GM18861 (cell line): ENCODE measurements around the gene SYNPO2.
A peak's percentile ranks its signal among the peaks of the same experiment; 100 is the strongest.

Experiments
- ATAC-seq: cut with Tn5 transposase; IDR thresholded peaks from one replicate; pipeline ENCODE4 v1.9.1; 2021; ENCODE audit not compliant: unreplicated experiment

SYNPO2 gene

DNA sequence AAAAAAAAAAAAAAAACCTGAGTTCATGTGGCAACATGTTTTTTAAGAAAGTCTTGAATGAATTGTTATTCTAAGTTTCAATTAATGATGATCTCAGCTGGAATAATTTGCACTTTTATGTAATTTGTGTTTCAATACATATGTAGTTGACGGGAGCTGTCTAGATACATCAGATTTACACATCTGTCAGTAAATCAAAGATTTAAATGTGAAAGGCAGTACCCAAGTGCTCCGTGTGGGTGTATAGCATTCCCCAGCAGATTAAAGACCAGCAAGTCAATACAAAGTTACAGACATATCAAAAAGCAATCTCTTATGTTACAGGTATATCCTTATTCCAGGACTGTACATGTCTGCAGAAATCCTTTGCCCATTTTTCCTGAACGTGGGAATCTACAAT is 35.2 kb downstream of the SYNPO2 start:
- ATAC-seq, result no peak

DNA sequence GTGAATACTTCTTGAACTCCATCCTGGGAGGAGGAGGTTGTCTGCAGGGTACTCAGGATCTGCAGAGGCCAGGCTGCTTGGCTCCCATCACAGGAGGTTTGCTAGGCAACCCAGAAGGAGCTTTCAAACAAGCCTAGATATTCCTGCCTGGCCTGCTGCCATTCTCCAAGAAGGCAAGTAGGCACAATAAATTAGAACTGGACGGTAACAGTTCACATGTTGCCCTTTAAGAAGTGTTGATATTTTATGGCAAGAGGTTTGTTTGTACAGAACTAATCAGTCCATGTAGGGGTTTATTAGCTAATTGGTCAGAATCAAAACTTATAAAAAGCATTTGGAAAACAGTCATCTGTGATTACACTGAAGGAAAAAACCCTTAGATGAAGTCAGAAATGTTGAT is 39.3 kb downstream of the SYNPO2 start:
- ATAC-seq, result no peak

DNA sequence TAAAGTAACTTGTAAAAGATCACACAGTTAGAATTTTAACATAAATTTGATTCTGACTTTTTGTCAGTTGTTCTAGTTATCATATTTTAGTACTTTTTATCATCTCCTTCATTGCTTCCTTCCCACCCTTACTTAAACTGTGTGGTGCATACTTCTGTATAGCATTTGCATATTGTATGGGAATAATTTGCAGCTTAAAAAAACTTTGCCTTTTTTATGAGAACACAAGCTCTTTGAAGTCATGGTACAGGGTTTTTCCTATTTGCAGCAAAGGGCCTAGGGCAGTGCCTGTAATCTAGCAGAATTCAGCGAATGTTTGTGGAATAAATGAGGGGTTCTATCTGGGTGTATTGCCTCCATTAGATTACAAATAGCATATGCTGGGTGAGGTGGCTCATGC is 41.6 kb downstream of the SYNPO2 start:
- no peak for ATAC-seq

DNA sequence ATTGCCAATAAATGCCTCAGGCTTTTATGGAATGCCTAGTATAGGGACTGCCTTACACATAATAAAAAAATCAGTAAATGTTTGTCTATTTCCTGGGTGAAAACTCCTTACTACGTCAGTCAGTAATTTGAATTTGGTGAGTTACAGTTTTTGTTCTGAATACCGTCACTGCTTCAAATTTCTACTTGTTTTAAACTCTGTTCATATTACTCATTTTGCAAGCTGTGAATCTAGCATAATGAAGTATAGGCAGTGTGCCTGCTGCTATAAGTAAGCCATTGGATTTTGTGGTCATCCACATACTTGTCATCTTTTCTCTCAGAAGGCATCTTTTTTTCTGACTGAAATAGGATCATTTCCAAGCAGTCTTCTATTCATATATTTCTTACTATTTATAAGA is 43.1 kb downstream of the SYNPO2 start:
- ATAC-seq, result no peak

DNA sequence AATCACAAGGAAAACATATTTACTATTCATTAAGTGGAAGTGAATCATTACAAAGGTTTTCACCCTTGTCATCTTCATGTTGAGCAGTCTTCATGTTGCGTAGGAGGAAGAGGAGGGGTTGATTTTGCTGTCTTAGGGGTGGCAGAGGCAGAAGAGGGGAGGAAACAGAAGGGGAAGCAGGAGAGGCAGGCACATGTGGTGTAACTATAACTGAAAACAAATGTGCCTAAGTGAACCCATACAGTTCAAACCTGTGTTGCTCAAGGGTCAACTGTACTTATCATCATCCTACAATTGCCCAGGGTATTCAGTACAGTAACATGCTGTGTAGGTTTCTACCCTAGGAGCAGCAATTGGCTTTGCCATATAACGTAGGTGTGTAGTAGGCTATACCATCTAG is 47.2 kb downstream of the SYNPO2 start:
- ATAC-seq, result no peak

DNA sequence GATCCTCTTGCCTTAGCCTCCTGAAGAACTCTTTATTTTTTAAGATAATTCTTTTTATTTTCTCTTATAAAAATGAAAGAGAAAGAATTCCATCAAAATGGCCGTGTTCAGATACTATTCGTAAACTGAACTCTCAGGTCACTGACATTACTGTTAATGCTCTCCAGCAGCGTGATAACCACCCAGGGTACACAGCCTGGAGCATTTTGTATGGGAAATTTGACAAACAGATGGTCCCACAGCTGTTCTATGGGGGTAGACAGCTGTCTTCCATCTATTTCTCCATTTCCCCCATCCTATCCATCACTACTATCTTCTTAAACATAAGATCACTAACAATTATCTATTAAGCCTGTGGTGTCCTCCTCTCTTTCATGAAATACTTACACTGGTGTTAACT is 47.8 kb downstream of the SYNPO2 start:
- ATAC-seq, result no peak

DNA sequence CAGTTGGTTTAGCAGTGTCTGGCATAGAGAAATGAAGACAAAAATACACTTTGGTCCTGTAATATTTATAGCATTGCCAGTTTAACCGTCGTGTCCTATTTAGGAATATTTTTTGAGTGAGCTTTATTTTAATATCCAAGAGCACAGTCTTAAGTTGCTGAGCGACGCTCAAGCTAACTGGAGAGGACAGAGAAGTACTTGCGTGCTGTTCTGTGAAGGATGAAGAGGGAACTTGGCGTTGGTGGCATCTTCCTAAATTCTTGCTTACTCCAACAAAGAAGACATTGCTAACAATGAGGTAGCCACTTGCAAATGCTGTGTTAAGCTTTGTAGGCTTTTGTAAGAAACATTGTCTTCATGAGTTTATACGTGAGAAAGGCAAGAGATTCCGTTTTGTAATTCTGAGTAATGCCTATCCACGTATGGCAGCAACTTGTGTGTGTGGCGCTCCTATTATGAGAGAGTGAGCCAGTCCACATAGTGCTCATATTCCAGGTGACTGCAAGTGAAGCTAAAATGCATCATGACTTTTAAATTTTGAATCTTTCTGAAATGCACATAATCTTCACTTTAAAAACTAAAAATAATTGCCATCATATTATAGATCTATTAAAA is 50.6 kb downstream of the SYNPO2 start:
- no peak for ATAC-seq

DNA sequence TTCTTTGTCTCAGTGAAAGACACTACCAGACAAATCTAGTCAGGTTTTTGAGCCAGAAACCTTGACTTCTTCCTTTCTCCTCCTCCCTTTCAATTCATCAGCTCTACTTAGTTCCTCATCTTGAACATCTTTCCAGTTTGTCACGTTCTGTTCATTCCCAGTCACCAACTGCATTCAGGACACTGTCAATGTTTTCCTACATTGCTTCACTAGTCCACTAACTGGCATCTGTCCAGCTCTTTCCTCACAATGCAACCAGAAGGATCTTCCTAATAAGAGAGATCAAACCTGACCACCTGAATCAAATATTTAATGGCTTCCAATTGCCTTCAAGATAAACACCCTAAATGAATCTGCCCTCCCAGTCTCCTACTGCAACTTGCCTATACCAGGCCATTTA is 52.5 kb downstream of the SYNPO2 start:
- no peak for ATAC-seq

DNA sequence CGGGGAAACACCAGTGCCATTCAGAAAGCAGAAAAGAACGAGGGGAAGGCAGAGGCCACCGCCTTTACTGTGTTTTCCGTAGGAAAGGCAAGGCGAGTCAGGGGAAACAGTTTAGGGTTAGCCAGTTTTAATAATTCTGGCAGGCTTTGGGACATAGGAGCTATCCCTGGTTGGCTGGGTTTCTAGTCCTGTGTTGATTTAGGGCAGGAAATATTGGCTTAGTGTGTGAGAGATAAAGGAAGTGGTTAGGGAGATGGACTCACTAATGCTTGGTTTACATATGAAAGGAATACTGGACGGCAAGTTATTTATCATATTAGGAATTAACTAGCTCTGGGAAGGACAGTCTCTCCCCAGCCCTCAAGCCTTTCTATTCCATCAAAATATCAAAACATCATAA is 53.1 kb downstream of the SYNPO2 start:
- no peak for ATAC-seq

DNA sequence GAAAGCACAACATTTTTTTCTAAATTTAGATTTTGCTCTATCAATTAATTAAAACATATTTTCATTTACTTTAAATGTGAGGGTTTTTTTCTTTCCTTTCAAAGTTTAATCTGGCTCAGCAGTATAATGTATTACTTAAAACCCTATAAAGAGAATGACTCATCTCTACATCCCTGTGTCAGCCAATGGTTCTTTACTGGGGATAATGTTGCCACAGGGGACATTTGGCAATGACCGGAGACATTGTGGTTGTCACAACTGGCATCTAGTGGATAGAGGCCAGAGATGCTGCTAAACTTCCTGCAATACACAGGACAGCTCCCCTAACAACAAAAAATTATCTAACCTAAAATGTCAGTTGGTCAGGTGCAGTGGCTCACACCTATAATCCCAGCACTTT is 53.8 kb downstream of the SYNPO2 start:
- ATAC-seq, result no peak

DNA sequence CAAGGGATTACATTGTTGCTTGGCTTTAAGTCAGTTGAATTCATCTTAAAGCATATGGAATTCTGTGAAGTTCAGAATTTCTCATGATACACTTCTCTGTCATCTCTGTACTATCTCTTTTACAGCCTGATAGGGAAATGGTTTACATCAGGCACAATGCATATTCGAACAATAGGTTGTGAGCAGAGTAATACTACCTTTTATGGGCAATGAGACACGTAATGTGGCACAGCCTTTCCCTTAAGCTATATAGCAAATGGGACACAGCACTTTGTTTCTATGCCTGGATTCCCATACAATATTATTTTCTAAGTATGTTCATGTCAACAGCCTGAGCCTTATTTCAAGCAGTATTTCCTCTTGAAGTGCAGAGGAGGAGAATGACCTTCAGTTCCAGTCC is 58.4 kb downstream of the SYNPO2 start:
- no peak for ATAC-seq

DNA sequence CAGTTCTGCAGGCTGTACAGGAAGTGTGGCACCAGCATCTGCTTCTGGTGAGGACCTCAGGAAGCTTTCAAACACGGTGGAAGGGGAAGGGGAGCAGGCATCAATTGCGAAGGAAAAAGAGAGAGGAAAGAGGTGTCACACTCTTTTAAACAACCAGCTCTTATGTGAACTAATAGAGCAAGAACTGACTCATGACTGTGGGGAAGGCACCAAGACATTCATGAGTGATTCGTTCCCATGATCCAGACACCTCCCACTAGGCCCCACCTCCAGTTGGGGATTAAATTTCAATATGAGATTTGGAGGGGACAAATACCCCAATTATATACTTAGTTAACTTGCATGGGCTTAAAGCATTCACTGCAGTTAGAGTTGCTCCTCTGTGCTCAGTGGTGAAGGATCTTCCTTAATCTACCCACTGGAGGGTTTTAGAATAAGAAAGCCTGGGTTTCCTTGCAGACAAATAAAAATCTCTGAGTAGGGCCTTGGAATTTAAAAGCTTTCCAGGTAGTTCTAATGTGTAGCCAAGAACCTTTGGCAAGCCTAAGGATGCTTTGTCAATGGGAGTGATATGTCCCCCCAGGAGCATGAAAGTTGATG is 60.0 kb downstream of the SYNPO2 start:
- no peak for ATAC-seq

DNA sequence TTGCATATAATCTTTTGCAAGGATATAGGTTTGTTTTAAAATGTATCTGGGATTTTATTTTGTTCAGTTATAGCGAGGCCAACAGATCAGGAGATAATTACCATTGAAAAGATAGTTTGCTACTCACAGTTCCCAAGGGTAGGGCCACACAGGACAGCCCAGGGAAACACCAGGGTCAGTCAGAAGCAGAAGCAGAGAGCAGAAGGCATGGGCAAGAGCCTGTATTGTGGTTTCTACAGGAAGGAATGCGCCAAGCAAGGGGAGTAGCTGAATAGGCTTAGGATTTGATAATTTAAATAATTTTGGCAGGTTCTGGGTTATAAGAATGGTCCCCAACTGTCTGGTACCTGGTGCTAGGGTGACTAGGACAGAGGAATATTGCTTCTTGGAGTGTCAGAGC is 61.6 kb downstream of the SYNPO2 start:
- no peak for ATAC-seq

DNA sequence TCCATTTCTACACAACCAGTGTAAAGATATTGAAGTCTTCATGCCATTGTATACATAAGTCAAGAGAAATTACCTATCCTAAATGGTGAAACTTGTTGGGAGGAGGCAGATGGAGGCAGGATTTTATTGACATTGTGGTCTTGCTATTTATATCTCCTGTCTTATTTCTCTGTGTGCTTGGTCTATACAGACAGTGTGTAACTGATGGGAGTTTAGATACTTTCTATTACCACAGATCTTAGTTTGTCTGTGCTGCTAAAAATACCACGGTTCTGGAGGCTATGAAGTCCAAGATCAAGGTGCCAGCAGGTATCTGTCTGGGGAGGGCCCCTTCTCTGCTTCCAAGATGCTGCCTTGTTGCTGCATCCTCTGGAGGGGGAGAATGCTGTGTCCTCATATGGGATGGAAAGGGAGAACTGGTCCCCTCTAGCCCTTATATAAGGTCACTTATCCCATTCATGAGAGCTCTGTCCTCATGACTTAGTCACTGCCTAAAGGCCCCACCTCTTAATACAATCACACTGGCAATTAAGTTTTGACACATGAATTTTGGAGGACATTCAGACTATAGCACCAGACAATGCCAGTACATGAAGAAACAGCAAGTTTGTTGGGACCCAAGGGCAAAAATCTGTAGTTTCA is 62.4 kb downstream of the SYNPO2 start:
- no peak for ATAC-seq

DNA sequence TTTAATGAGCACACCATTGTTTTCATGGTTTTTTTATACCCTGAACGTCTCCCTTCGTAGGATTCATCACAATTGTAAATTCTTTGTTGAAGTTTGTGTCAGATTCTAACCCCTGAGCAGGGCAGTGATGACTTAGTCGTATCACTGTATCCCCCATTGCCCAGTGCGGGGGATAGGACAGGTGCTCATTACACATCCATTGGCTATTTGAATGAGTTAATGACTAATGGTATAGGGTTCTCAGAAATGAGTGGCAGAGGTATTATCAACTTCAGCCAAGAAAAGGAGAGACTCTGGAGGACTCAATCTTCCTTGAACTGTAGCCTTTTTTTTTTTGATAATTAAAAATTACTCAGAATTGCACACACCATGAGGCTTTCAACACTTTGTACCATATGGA is 64.6 kb downstream of the SYNPO2 start:
- ATAC-seq, result no peak

DNA sequence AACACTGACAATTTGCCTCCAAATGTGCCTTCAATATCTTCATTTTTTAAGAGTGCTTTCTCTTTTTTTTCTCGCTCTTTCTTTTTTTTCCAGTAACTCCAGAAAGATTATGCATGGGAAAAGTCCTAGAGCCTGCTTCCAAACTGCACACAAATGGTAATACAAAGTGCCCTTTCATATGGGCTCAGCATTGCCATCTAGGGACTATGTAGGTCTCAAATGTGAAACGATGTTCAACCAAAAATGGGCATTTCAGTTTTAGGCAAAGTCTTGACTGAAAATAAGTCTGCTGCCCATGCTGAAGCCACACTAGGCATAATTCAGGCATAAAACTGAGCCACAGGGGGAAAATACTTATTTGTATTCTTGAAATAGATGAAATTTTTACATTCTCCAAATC is 65.6 kb downstream of the SYNPO2 start:
- no peak for ATAC-seq

DNA sequence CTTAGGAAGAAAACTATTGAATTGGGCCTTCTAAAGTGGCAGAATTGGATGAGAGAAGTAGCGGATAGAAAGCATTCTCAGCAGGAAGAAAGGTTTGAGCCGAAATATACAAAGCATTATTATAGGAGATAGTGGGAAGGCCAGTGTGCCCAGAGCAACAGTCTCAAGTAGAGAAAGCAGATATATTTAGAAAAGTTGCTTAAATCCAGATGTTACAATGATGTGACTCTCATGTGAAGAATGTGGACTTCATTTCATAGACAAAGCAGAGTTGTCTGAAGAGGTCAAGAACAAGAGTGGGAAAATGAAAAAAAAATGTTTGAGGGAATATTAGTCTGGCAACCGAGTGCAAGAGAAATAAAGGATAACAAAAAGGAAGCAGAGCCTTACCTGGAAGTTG is 66.9 kb downstream of the SYNPO2 start:
- ATAC-seq, result no peak

DNA sequence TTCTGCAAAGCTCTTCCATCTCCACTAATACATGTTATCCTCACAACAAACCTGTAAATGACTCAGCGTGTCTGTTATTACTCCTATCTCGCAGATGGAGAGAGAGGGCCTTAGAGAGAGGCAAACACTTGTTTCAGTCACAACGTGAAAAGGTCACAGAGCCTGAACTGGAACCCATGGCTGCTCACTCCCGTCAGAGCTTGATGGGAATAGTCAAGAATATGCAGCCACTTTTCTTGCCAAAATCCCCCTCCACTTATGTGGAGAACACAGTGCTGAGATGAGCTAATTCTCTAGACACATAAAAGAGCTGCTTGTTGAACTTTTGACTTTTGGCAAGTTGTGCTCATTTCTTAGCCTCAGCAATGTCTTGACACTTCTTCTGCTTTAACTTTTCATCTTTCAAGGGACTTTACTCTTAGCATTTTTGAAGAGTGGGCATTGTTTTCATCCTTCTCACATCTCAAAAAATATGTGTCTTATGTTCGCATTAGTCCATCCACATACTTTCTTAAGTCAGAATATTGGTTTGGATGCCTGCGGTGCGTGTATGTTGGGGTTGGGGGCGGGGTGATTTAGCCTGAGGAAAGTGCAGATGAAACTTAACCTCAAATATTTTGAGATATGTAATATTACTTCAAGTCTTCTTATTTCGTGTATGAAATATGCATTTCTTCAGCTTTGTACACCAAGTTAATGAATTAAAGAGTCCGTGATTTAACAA is 69.2 kb downstream of the SYNPO2 start:
- no peak for ATAC-seq

DNA sequence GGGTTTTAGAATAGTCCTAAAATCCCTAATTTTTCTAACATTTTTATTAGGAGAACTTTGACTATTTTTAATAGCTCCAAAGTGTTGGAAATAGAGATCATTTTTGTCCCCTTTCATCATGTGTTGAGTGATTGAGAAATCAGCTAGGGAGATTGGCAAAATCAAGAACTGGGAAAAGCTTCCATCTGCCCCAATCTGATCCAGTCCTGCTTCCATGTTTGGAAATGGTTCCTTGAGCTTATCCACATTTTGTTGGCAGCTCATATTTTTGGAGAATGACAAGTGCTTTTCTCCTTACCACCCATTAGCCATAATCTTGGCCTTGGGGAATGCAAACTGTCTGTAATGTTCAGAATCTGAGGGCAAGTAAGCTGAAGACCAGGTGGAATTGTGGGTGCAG is 73.9 kb downstream of the SYNPO2 start:
- ATAC-seq, result no peak

DNA sequence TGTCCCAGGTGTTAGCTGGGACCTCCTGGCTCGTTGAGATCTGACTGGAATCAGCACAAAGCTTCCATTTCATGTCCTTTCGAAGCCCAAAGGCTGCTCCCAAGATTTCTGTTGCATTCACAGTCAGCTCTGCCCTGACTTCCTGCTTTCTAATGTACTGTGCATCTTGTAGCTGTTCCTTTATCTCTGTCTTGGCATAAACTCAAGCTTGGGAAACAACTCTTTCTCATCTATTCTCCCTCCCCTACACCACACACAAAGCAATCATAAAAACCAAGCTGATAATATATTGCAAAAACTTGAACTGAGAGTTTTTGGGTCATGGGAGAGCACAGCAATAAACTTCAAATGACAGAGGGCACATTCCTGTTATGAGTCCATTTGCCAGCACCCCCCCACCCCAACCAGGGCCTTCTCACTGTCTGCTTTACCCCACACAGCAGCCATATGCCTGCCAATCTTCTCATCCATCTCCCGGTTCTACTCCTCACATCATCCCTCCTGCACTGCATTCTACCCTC is 76.3 kb downstream of the SYNPO2 start:
- no peak for ATAC-seq

DNA sequence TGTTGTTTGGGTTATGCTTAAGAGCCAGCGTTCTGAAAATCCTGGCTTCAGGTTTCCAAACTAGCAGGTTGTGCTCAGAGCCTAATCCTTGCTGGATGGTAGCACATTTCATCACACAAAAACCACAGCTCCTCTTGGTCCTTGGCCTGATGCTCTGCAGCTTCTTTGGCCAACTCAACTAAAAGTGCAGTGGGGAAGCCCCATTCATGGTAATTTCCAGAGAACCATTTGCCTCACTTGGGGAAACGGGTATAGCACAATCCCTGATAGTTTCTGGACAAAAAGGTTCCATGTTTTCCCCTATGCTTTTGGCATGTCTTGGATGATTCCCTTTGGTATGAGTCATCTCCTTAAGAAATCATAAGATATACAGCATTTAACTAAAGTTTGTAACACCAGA is 78.7 kb downstream of the SYNPO2 start:
- ATAC-seq, result no peak

DNA sequence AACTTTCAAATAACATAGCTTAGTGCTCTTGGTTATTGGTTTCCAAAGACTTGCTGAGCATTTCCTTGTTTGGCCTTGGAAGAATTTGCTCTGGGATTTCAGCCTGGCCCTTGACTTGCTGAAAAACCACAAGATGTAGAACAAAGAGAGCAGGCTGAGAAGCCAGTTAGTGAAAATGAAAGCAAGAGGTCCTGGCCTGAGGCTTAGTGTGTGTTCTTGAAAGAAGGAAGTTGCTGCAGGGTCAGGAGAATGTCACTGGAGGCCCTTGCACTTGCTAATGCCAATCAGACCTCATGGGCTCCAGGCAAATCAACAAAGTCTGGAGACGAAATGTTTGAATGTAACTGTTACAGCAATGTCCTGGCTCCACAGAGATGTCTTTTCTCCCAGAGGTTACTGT is 79.4 kb downstream of the SYNPO2 start:
- ATAC-seq, result peak; percentile 100
